WERI-Rb-1 (cell line): ENCODE measurements around the gene OAS3.
"Not testable (repeated sequence)": the region's sequence is repeated elsewhere in the genome, so short reads cannot be mapped to it uniquely, and the experiment has no call there.

ENCODE experiments used
- DNase-seq: peaks from one replicate; pipeline ENCODE4 v3.0.0-alpha.2; 2020
- H3K27ac ChIP-seq: fragments of 250-450 bp; sonication (Bioruptor Pico); 2 replicates; pipeline ENCODE4 v1.5.1; 2020; ENCODE audit warnings: mild to moderate bottlenecking, moderate library complexity
- H3K27me3 ChIP-seq: fragments of 250-450 bp; sonication (Bioruptor Pico); 2 replicates; pipeline ENCODE4 v1.5.1; 2021; ENCODE audit warnings: mild to moderate bottlenecking, low read depth, moderate library complexity; ENCODE audit not compliant: insufficient read depth, severe bottlenecking
- H3K36me3 ChIP-seq: fragments of 250-450 bp; sonication (Bioruptor Pico); 2 replicates; pipeline ENCODE4 v1.5.1; 2020; ENCODE audit warnings: mild to moderate bottlenecking, moderate library complexity
- H3K4me3 ChIP-seq: 2 replicates; pipeline ENCODE4 v1.5.1; 2011; ENCODE audit warnings: low read depth, mild to moderate bottlenecking, control low read depth, low read length
- H3K9me3 ChIP-seq: fragments of 250-450 bp; sonication (Bioruptor Pico); 2 replicates; pipeline ENCODE4 v1.5.1; 2021; ENCODE audit warnings: mild to moderate bottlenecking, moderate library complexity; ENCODE audit not compliant: severe bottlenecking
- CTCF ChIP-seq: IDR thresholded peaks from 2 replicates; pipeline ENCODE4 v1.5.1; 2011; ENCODE audit warnings: low read depth, mild to moderate bottlenecking, control low read depth, inconsistent platforms, low read length

Gene OAS3

GRCh38 chr12:112906712-112907414 is 31.4 kb upstream of the OAS3 start, which contains the start of gene OAS1:
OAS1 (plus strand) TSS chr12:112906962; CDS start chr12:112907040, 78 bp downstream.
- H3K36me3 ChIP-seq = no peaks in the 10 kb centered on the region
- peaks cover 71% of the 10 kb centered on the region for H3K27me3 ChIP-seq
- DNase-seq = no peak
- H3K4me3 ChIP-seq = no peak within 1 kb of the TSS
- H3K27ac ChIP-seq = no peak within 1 kb of the TSS
- no peaks in the 10 kb centered on the region for H3K9me3 ChIP-seq
- no peak for TF ChIP-seq CTCF

GRCh38 chr12:112907415-112908157 is 30.7 kb upstream of the OAS3 start:
- no peak overlapping the region for H3K27ac ChIP-seq
- peaks cover 2% of the 10 kb centered on the region for H3K9me3 ChIP-seq
- no peaks in the 10 kb centered on the region for H3K36me3 ChIP-seq
- no peak overlapping the region for H3K4me3 ChIP-seq
- no peak for DNase-seq
- no peak for TF ChIP-seq CTCF
- peaks cover 74% of the 10 kb centered on the region for H3K27me3 ChIP-seq

GRCh38 chr12:112908548-112908947 is 29.7 kb upstream of the OAS3 start:
- Histone ChIP-seq H3K4me3 (no peak overlapping the region), H3K27ac (no peak overlapping the region), H3K27me3 (peaks cover 64% of the 10 kb centered on the region), H3K9me3 (peaks cover 12% of the 10 kb centered on the region), H3K36me3 (no peaks in the 10 kb centered on the region)
- DNase-seq = no peak
- no peak for TF ChIP-seq CTCF

- no peak for DNase-seq
- no peaks in the 10 kb centered on the region for H3K36me3 ChIP-seq
- H3K9me3 ChIP-seq = peaks cover 20% of the 10 kb centered on the region
- H3K27ac ChIP-seq = no peak overlapping the region
- peaks cover 54% of the 10 kb centered on the region for H3K27me3 ChIP-seq
- H3K4me3 ChIP-seq = no peak overlapping the region
- TF ChIP-seq CTCF = no peak
These were observed 28.6 kb upstream of the OAS3 start for GRCh38 chr12:112909693-112910092.

GRCh38 chr12:112913038-112913688 is 25.1 kb upstream of the OAS3 start:
- H3K36me3 ChIP-seq = no peaks in the 10 kb centered on the region
- no peak for TF ChIP-seq CTCF
- DNase-seq = no peak
- peaks cover 20% of the 10 kb centered on the region for H3K9me3 ChIP-seq
- H3K4me3 ChIP-seq = no peak overlapping the region
- peaks cover 24% of the 10 kb centered on the region for H3K27me3 ChIP-seq
- H3K27ac ChIP-seq = no peak overlapping the region

- not testable (repeated sequence) for H3K36me3 ChIP-seq, H3K27ac ChIP-seq, H3K4me3 ChIP-seq, DNase-seq
- Histone ChIP-seq H3K9me3 (peaks cover 20% of the 10 kb centered on the region), H3K27me3 (peaks cover 21% of the 10 kb centered on the region)
These were observed 24.4 kb upstream of the OAS3 start for GRCh38 chr12:112913888-112914287.
